Cardiac muscle cell (in vitro differentiated cells and primary cell): ENCODE data around the gene WIPI1. TPM values are rescaled to one million over a fixed set of nuclear protein-coding genes. Genes with fewer than 3 reads are reported as not detected.
A peak's percentile ranks its signal among the peaks of the same experiment; 100 is the strongest.
"Not testable (repeated sequence)": the region's sequence is repeated elsewhere in the genome, so short reads cannot be mapped to it uniquely, and the experiment has no call there.

Experiments used
- DNase-seq, 2 donors: peaks; one replicate each; pipeline versions ENCODE4 v3.0.0 to v3.0.0-alpha.2; 2010 to 2017; ENCODE audit warnings: low read depth in 1 of 2, low spot score in 1 of 2
- H3K27ac ChIP-seq: fragments of 200-600 bp; sonication (generic); 2 replicates; pipeline ENCODE4 v1.5.1; 2016
- H3K27me3 ChIP-seq: fragments of 200-600 bp; sonication (generic); 2 replicates; pipeline ENCODE4 v1.6.0; 2016; ENCODE audit warnings: control low read depth
- H3K36me3 ChIP-seq: fragments of 200-600 bp; sonication (generic); 2 replicates; pipeline ENCODE4 v1.5.1; 2016; ENCODE audit warnings: control low read depth
- H3K4me1 ChIP-seq: fragments of 200-600 bp; sonication (generic); 2 replicates; pipeline ENCODE4 v1.8.1; 2017; ENCODE audit warnings: low read depth, mild to moderate bottlenecking, mixed run types
- H3K4me3 ChIP-seq: fragments of 200-600 bp; sonication (generic); 2 replicates; pipeline ENCODE4 v1.5.1; 2016; ENCODE audit warnings: mild to moderate bottlenecking
- H3K9me3 ChIP-seq: fragments of 200-600 bp; sonication (generic); 2 replicates; pipeline ENCODE4 v1.5.1; 2017; ENCODE audit warnings: low read depth, mild to moderate bottlenecking, control low read depth
- polyA plus RNA-seq: library from polyadenylated mRNA; unstranded; fragments of >200 nt; fragmentation: Nextera tagmentation; extraction: Ambion mirVana; gene quantifications from 2 replicates; pipeline ENCODE4 v1.2.1, GENCODE V29; 2016
- total RNA-seq: library from RNA; depleted of rRNA; stranded (reverse); fragments of >200 nt; gene quantifications from 2 replicates; pipeline ENCODE4 v1.2.3, GENCODE V29; 2016
- TF ChIP-seq, protein P1 (sequence below): IDR thresholded peaks from 2 replicates; pipeline ENCODE4 v1.5.1; 2012; ENCODE audit warnings: low read depth, mild to moderate bottlenecking, low read length

WIPI1 gene
- total and polyA plus RNA-seq, 2 experiments from 2014 or later = 39.8 to 72.5 TPM

DNA sequence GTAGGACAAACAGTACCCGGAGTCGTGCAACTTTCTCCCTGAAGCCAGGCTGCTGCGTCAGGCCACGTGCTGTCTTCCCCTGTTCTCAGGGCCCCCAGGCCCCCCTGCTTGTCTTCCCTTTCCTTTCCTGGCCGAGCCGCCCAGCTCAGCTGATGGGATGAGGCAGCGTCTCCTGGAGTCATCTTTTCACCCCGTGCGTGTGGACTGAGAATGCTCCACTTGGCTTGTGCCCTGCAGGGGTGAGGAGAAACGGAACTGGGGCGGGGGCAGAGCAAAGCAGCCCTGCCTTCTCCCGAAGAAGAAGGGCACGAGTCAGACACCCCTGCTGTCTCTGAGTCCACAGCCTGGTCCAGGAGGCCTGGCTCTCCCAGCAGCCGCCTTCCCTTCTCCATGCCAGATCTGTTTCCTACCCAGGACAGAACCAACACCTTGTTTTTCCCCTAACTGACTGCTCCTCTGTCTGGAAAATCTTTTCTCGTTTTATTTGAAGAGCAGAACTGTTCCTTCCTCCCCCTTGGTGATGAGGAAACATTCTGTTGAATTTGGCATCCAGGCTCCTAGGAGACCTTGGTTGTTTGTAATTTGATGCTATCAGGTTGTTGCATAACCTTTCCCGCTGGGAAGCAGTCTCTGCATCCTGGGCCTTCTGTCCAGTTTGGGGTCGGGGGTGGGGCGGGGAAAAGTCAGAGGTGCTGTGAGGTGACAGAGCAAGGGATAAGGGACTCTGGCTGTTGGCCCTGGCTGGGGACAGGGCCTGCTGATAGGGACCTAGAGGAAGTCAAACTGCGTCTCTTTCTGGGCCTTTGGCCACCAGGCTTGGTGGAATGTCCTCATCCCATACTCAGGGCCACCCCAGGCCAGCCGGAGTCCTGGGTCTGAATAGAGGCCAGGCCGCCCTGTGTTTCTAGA lies 78.8 kb downstream of the WIPI1 start:
- H3K4me3 ChIP-seq = no peak overlapping the region
- no peaks in the 10 kb centered on the region for H3K9me3 ChIP-seq
- H3K36me3 ChIP-seq = no peaks in the 10 kb centered on the region
- no peaks in the 10 kb centered on the region for H3K27me3 ChIP-seq
- TF ChIP-seq, protein P1, sequence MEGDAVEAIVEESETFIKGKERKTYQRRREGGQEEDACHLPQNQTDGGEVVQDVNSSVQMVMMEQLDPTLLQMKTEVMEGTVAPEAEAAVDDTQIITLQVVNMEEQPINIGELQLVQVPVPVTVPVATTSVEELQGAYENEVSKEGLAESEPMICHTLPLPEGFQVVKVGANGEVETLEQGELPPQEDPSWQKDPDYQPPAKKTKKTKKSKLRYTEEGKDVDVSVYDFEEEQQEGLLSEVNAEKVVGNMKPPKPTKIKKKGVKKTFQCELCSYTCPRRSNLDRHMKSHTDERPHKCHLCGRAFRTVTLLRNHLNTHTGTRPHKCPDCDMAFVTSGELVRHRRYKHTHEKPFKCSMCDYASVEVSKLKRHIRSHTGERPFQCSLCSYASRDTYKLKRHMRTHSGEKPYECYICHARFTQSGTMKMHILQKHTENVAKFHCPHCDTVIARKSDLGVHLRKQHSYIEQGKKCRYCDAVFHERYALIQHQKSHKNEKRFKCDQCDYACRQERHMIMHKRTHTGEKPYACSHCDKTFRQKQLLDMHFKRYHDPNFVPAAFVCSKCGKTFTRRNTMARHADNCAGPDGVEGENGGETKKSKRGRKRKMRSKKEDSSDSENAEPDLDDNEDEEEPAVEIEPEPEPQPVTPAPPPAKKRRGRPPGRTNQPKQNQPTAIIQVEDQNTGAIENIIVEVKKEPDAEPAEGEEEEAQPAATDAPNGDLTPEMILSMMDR = no peak
- no peak overlapping the region for H3K27ac ChIP-seq
- no peaks in the 10 kb centered on the region for H3K4me1 ChIP-seq
- peak in 1 of 2 donors; percentile 96 for DNase-seq

DNA sequence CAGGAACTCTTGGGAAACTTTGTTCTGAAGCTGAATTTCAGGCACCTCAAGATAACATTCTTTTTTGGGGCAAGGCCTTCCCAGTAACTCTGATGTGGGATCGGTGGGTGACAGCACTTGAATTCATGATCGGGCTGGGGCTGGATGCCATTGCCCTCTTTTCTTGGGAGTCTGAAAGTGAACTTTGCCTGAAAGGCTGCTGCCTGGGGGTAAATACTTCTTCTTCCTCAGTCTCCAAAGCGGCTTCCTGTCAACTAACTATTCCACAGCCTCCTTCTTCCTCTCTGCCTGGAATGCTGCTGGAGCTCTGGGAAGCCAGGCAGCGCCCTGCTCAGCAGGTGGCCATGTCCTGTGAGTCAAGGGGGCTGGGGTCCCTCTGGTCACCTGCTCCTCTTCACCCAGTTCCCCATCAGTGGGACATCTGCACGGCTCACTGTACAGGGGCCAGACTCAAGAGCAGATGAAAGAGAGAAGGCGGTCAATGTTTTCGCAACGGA lies 79.5 kb downstream of the WIPI1 start:
- Histone ChIP-seq H3K27me3 (no peaks in the 10 kb centered on the region), H3K9me3 (no peaks in the 10 kb centered on the region), H3K36me3 (no peaks in the 10 kb centered on the region), H3K4me1 (no peaks in the 10 kb centered on the region), H3K4me3 (no peak overlapping the region), H3K27ac (no peak overlapping the region)
- TF ChIP-seq, protein P1 = no peak
- DNase-seq = no peak

DNA sequence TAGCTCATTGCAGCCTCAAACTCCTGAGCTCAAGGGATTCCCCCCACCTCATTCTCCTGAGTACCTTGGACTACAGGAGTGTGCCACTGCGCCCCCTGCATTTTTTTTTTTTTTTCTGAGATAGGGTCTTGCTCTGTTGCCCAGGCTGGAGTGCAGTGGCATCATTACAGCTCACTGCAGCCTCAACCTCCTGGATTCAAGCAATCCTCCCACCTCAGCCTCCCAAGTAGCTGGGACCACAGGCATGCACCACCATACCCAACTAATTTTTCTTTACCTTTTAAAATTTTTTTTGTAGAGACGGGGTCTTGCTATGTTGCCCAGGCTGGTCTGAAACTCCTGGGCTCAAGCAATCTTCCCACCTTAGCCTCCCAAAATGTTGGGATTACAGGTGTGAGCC lies 81.1 kb downstream of the WIPI1 start:
- not testable (repeated sequence) for H3K4me1 ChIP-seq, H3K27ac ChIP-seq, DNase-seq, H3K36me3 ChIP-seq, H3K27me3 ChIP-seq, H3K4me3 ChIP-seq, H3K9me3 ChIP-seq

DNA sequence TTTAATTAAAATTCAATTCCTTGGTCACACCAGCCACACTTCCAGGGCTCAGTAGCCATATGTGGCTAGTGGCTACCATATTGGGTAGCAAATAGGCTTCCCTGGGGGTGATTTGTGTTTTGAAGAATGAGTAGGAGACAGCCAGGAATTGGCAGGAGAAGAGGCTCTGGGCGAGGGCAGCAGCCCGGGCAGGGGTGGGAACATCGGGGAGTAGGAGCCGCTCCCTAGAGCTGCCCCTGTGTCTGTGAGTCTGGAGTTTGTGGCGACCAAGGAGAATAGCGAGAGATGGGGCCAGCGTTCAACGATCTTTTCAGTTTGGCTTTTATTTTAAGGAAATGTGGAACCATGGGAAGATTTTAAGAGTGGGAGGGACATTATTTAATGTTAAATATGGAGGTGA lies 81.7 kb downstream of the WIPI1 start:
- no peak for DNase-seq
- Histone ChIP-seq H3K9me3 (no peaks in the 10 kb centered on the region), H3K4me1 (no peaks in the 10 kb centered on the region), H3K27ac (no peak overlapping the region), H3K36me3 (no peaks in the 10 kb centered on the region), H3K27me3 (no peaks in the 10 kb centered on the region), H3K4me3 (no peak overlapping the region)
- TF ChIP-seq, protein P1 = no peak

Other genes starting within 250 kb of the WIPI1 start
- 63.1 and 69.2 TPM in 2 replicates for gene AMZ2, start 209.5 kb downstream of the WIPI1 start, total RNA-seq
- gene AMZ2, start 209.5 kb downstream of the WIPI1 start, polyA plus RNA-seq = 122 and 153 TPM in 2 replicates
- 0.15 and 0.35 TPM in 2 replicates for gene SLC16A6, start 166.4 kb downstream of the WIPI1 start, total RNA-seq
- gene SLC16A6, start 166.4 kb downstream of the WIPI1 start, polyA plus RNA-seq = 0.09 TPM in 1 of 2 replicates, not detected in the other
- gene ARSG, start 166.0 kb downstream of the WIPI1 start, total RNA-seq = 10.3 and 15.4 TPM in 2 replicates
- 5.6 and 9.9 TPM in 2 replicates for gene ARSG, start 166.0 kb downstream of the WIPI1 start, polyA plus RNA-seq
- gene PRKAR1A, start 54.9 kb upstream of the WIPI1 start, total RNA-seq = 458 and 473 TPM in 2 replicates
- 301 and 323 TPM in 2 replicates for gene PRKAR1A, start 54.9 kb upstream of the WIPI1 start, polyA plus RNA-seq
- 15.7 and 15.9 TPM in 2 replicates for gene FAM20A, start 143.9 kb upstream of the WIPI1 start, total RNA-seq
- gene FAM20A, start 143.9 kb upstream of the WIPI1 start, polyA plus RNA-seq = 11.5 and 15.6 TPM in 2 replicates